HG03045 (cell line): ENCODE measurements around the gene OR4F15.

Source experiments
- ATAC-seq: cut with Tn5 transposase; IDR thresholded peaks from one replicate; pipeline ENCODE4 v1.9.1; 2021; ENCODE audit warnings: mild to moderate bottlenecking, moderate library complexity; ENCODE audit not compliant: unreplicated experiment

The OR4F15 gene

GRCh38 chr15:101803676-101804075, 8.3 kb upstream of the OR4F15 start:
- ATAC-seq: no peak

- no peak for ATAC-seq
Measured at GRCh38 chr15:101804375-101804774, 7.6 kb upstream of the OR4F15 start.

GRCh38 chr15:101804941-101805340, 7.1 kb upstream of the OR4F15 start:
- no peak for ATAC-seq

- no peak for ATAC-seq
Measured at GRCh38 chr15:101805605-101806345, 6.2 kb upstream of the OR4F15 start.

- no peak for ATAC-seq
Measured at GRCh38 chr15:101807345-101807945, 4.6 kb upstream of the OR4F15 start.

- no peak for ATAC-seq
Measured at GRCh38 chr15:101808201-101808600, 3.8 kb upstream of the OR4F15 start.

- no peak for ATAC-seq
Measured at GRCh38 chr15:101810456-101810855, 1.5 kb upstream of the OR4F15 start.

GRCh38 chr15:101810876-101811275, 1.1 kb upstream of the OR4F15 start:
- no peak for ATAC-seq

GRCh38 chr15:101813803-101814534, 2.0 kb downstream of the OR4F15 start:
- no peak for ATAC-seq

GRCh38 chr15:101820781-101821180, 8.8 kb downstream of the OR4F15 start:
- no peak for ATAC-seq

- no peak for ATAC-seq
Measured at GRCh38 chr15:101827257-101827656, 15.3 kb downstream of the OR4F15 start.

- ATAC-seq: no peak
Measured at GRCh38 chr15:101828774-101829173, 16.8 kb downstream of the OR4F15 start.

- no peak for ATAC-seq
Measured at GRCh38 chr15:101841656-101842055, 29.7 kb downstream of the OR4F15 start.

GRCh38 chr15:101844916-101845315, 32.9 kb downstream of the OR4F15 start:
- no peak for ATAC-seq

- no peak for ATAC-seq
Measured at GRCh38 chr15:101852356-101852755, 40.4 kb downstream of the OR4F15 start.
